Muscle layer of duodenum (tissue), 2 donors: ENCODE measurements around the gene OCEL1.

Experiments used
- H3K27ac ChIP-seq: one replicate; pipeline ENCODE4 v1.7.0; 2013; ENCODE audit warnings: mild to moderate bottlenecking, low read length
- H3K27me3 ChIP-seq: one replicate; pipeline ENCODE4 v1.7.0; 2013; ENCODE audit warnings: low read depth, mild to moderate bottlenecking, control low read depth, low read length
- H3K36me3 ChIP-seq, 2 donors: one replicate each; pipeline ENCODE4 v1.7.0; 2013; ENCODE audit warnings: low read length in 2 of 2, control low read depth in 1 of 2, mild to moderate bottlenecking in 1 of 2; ENCODE audit not compliant: insufficient read depth in 2 of 2, control insufficient read depth in 1 of 2
- H3K4me1 ChIP-seq, 2 donors: one replicate each; pipeline ENCODE4 v1.7.0; 2013; ENCODE audit warnings: low read length in 2 of 2, mild to moderate bottlenecking in 2 of 2, control low read depth in 1 of 2, moderate library complexity in 1 of 2; ENCODE audit not compliant: insufficient read depth in 2 of 2, control insufficient read depth in 1 of 2
- H3K4me3 ChIP-seq, 2 donors: one replicate each; pipeline ENCODE4 v1.7.0; 2013; ENCODE audit warnings: low read length in 2 of 2, low read depth in 1 of 2, mild to moderate bottlenecking in 1 of 2
- H3K9me3 ChIP-seq, 2 donors: one replicate each; pipeline ENCODE4 v1.7.0; 2013; ENCODE audit warnings: low read length in 2 of 2, control low read depth in 1 of 2, mild to moderate bottlenecking in 1 of 2; ENCODE audit not compliant: control insufficient read depth in 1 of 2
- donor health status: healthy.

The OCEL1 gene

GRCh38 chr19:17259118-17259780 is 33.2 kb downstream of the OCEL1 start:
- Histone ChIP-seq H3K9me3 (peaks cover 0 to 8% of the 10 kb centered on the region in 2 donors), H3K4me1 (no peaks in the 10 kb centered on the region), H3K27ac (no peak overlapping the region), H3K4me3 (no peak overlapping the region), H3K36me3 (no peaks in the 10 kb centered on the region), H3K27me3 (no peaks in the 10 kb centered on the region)

DNA sequence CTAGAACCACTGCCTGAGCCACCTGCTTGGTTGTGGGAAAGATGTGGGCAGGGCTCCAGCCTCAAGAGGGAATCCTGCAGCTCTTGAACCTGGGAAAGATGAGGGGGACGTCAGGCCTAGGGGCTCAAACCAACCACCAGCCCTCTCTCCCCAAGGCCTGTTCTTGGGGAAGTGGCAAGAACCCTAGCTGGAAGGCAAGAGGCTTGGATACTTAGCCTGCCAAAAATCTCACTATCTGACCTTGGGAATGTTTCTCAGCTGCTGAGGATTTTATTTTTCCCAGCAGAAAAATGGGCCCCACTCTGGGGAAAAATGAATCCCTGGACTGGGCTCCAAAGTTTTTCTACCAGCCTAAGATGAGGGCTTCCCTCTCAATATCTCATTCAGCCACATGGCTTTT is 33.9 kb downstream of the OCEL1 start:
- no peaks in the 10 kb centered on the region for H3K36me3 ChIP-seq
- H3K27ac ChIP-seq, result no peak overlapping the region
- no peaks in the 10 kb centered on the region for H3K27me3 ChIP-seq
- H3K9me3 ChIP-seq, result peaks cover 0 to 8% of the 10 kb centered on the region in 2 donors
- no peak overlapping the region for H3K4me3 ChIP-seq
- no peaks in the 10 kb centered on the region for H3K4me1 ChIP-seq

DNA sequence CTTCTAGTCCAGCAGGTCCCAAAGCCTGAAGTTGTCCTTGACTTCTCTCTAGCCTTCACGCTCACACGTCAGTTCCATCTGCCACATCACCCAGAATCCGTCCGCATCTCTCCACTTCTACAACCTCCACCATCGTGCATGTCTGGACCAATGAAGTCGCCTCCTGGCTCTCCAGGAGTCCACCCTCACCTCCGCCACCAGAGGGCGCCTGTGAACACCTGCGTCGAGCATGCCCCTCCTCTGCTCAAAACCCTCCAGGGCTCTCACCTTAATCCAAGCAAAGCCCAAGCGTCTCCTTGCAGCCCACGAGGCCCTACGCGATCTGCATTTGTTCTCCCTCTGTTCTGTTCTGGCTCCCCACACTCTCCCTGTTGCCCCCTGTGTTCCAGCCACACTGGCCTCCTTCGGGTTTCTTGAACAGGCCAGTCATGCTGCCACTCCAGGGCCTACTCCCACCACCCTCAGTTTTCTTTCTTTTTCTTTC is 34.9 kb downstream of the OCEL1 start:
- no peaks in the 10 kb centered on the region for H3K27me3 ChIP-seq
- no peaks in the 10 kb centered on the region for H3K36me3 ChIP-seq
- H3K9me3 ChIP-seq, result peaks cover 0 to 8% of the 10 kb centered on the region in 2 donors
- no peak overlapping the region for H3K4me3 ChIP-seq
- no peak overlapping the region for H3K27ac ChIP-seq
- no peaks in the 10 kb centered on the region for H3K4me1 ChIP-seq

- Histone ChIP-seq H3K9me3 (peaks cover 0 to 8% of the 10 kb centered on the region in 2 donors), H3K4me3 (no peak overlapping the region), H3K27ac (no peak overlapping the region), H3K36me3 (no peaks in the 10 kb centered on the region), H3K4me1 (peaks cover 0 to under 1% of the 10 kb centered on the region in 2 donors), H3K27me3 (no peaks in the 10 kb centered on the region)
These were observed 36.5 kb downstream of the OCEL1 start for GRCh38 chr19:17262557-17262956.

- Histone ChIP-seq H3K27ac (peak overlapping the region; percentile 33), H3K36me3 (peaks cover 0 to 3% of the 10 kb centered on the region in 2 donors), H3K4me3 (peak overlapping the region; percentile 12 to 45)
These were observed 38.0 kb downstream of the OCEL1 start for GRCh38 chr19:17263712-17264640.

GRCh38 chr19:17264641-17264979 is 38.6 kb downstream of the OCEL1 start, which contains the start of gene USHBP1:
Gene USHBP1, minus strand, starts transcription at chr19:17264745. Its CDS starts 446 bp downstream, at chr19:17264299.
- H3K4me3 ChIP-seq, result peak within 1 kb of the TSS; percentile 12 to 45
- H3K4me1 ChIP-seq, result peaks cover 6 to 13% of the 10 kb centered on the region in 2 donors
- peaks cover 0 to 2% of the 10 kb centered on the region in 2 donors for H3K9me3 ChIP-seq

More at GRCh38 chr19:17263712-17264640, 38.0 kb downstream of the OCEL1 start:
- Histone ChIP-seq H3K9me3 (peaks cover 0 to 8% of the 10 kb centered on the region in 2 donors), H3K27me3 (no peaks in the 10 kb centered on the region), H3K4me1 (peaks cover 6 to 13% of the 10 kb centered on the region in 2 donors)

GRCh38 chr19:17266026-17266425 is 40.0 kb downstream of the OCEL1 start:
- peaks cover 6 to 13% of the 10 kb centered on the region in 2 donors for H3K4me1 ChIP-seq
- H3K9me3 ChIP-seq, result no peaks in the 10 kb centered on the region
- peaks cover 0 to 14% of the 10 kb centered on the region in 2 donors for H3K36me3 ChIP-seq
- no peaks in the 10 kb centered on the region for H3K27me3 ChIP-seq
- H3K4me3 ChIP-seq, result no peak overlapping the region
- no peak overlapping the region for H3K27ac ChIP-seq

More at GRCh38 chr19:17264641-17264979, 38.6 kb downstream of the OCEL1 start, which contains the start of gene USHBP1:
- peaks cover 0 to 9% of the 10 kb centered on the region in 2 donors for H3K36me3 ChIP-seq
- no peaks in the 10 kb centered on the region for H3K27me3 ChIP-seq
- peak within 1 kb of the TSS; percentile 33 for H3K27ac ChIP-seq

DNA sequence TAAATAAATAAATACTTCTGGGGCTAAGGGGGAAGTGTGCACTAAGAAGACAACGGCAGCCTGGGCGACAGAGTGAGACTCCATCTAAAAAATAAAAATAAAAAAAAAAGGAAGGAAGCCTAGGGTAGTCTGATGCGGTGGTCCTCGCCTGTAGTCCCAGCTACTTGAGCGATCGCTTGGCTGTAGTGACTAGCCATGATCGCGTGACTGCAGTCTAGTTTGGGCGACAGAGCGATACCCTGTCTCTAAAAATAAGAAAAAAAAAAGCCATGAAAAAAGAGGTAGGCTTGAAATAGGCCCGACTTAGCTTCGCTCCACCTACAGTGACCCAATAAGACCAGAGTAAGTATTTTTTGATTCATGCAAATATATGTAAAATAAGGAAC is 40.6 kb downstream of the OCEL1 start:
- Histone ChIP-seq H3K27ac (no peak overlapping the region), H3K4me1 (peaks cover 6 to 13% of the 10 kb centered on the region in 2 donors), H3K9me3 (no peaks in the 10 kb centered on the region), H3K4me3 (no peak overlapping the region), H3K27me3 (no peaks in the 10 kb centered on the region), H3K36me3 (peaks cover 5 to 19% of the 10 kb centered on the region in 2 donors)

DNA sequence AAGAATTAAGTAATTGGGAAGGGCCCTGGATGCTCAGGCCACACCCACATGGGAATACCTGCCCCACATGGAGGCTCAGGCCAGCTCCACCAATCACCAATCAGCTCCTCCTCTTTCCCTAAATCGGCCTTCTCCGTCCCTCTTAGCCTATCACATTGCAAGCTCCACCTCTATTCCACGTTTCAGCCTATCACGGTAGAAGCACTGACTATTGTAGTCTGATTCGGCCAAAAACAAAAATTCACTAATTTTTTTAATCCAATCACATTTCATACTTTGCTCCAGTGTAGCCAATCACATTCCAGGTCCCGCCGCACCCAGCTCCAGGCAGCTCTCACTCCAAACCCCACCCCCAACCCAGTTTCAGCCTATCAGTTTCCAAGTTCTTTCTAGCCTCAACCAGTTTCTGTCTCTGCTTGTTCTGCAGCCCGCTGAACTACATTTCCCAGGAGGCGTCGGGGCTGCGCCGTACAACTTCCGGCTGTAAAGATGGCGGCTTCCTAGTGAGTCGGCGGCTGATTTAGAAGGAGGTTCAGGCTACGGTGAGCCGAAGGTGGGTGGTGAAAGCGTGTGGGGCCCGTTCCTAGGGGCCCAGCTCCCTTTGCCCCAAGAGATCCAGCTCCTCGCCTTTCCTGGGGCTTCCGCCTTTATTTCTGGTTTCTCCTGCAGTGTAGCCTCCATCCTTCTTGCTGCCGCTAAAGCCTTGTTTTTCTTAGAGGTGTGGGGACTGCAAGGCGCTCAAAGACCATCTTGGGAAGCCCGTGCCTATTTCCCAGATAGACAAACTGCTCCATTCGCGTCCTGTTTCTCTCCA is 41.2 kb downstream of the OCEL1 start, which contains the start of gene BABAM1:
TSS of gene BABAM1 (plus strand) at position 469 of the 814 bp plus-strand sequence. CDS start 1,364 bp downstream, outside the sequence.
- Histone ChIP-seq H3K27me3 (no peaks in the 10 kb centered on the region), H3K27ac (peak within 1 kb of the TSS; percentile 91), H3K4me3 (peak within 1 kb of the TSS; percentile 99 to 100), H3K36me3 (peaks cover 5 to 21% of the 10 kb centered on the region in 2 donors), H3K9me3 (no peaks in the 10 kb centered on the region), H3K4me1 (peaks cover 6 to 13% of the 10 kb centered on the region in 2 donors)

DNA sequence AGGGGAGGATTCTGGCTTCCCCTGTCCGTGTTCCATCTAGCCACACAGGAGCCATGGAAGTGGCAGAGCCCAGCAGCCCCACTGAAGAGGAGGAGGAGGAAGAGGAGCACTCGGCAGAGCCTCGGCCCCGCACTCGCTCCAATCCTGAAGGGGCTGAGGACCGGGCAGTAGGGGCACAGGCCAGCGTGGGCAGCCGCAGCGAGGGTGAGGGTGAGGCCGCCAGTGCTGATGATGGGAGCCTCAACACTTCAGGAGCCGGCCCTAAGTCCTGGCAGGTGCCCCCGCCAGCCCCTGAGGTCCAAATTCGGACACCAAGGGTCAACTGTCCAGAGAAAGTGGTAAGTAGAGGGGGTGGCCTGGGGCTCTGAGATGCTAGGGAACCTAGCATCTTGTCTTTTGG is 42.7 kb downstream of the OCEL1 start:
- Histone ChIP-seq H3K4me1 (peaks cover 6 to 13% of the 10 kb centered on the region in 2 donors), H3K27me3 (no peaks in the 10 kb centered on the region), H3K36me3 (peaks cover 5 to 30% of the 10 kb centered on the region in 2 donors), H3K27ac (no peak overlapping the region), H3K9me3 (no peaks in the 10 kb centered on the region), H3K4me3 (no peak overlapping the region)
